GM12801 (cell line): ENCODE measurements around the gene PPP1R9B.

Experiments used
- CTCF ChIP-seq: IDR thresholded peaks from one replicate; pipeline ENCODE4 v1.5.1; 2011; ENCODE audit warnings: control low read depth; ENCODE audit not compliant: insufficient read length; ENCODE audit errors: extremely low read depth

Gene PPP1R9B

DNA sequence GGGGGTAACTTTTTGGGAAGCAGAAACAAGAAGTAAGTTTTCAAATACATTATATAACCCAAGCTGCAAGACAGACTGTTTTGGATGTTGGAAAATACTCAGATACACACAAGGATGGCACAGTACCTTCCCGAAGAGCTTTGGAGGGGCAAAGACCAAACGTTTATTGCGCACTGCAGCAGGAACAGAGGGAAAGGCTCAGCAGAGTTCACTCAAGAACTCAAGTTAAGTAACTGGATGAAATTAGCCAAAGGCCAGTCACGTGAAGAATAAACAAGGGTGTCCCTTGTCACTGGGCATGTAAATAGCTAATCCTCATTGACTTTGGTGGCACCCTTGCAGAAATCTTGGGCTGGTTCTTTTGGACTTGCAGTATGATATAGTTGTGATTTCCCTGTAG, 52.6 kb downstream of the PPP1R9B start:
- no peak for TF ChIP-seq CTCF

GRCh38 chr17:50097455-50097854, 53.0 kb downstream of the PPP1R9B start:
- TF ChIP-seq CTCF = no peak

DNA sequence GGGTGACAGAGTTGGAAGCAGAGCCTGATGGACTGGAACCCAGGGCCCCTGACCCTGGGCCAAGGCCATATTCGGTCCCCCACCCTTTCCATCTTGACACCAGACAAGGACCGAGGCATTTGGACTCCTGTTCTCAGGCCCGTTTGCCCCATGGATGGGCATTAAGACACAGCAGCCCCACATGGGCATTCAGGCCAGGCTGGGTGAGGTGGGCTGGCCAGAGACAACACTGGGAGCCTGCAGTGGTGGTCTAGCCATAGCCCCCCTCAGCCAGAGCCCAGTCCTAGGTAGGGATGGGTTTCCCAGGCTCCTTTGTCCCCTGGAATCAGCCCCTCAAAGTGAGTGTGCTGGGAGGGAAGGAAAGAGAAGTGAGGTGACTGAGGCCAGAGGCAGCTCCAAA, 53.7 kb downstream of the PPP1R9B start:
- no peak for TF ChIP-seq CTCF

GRCh38 chr17:50096092-50096491, 54.4 kb downstream of the PPP1R9B start:
- no peak for TF ChIP-seq CTCF

DNA sequence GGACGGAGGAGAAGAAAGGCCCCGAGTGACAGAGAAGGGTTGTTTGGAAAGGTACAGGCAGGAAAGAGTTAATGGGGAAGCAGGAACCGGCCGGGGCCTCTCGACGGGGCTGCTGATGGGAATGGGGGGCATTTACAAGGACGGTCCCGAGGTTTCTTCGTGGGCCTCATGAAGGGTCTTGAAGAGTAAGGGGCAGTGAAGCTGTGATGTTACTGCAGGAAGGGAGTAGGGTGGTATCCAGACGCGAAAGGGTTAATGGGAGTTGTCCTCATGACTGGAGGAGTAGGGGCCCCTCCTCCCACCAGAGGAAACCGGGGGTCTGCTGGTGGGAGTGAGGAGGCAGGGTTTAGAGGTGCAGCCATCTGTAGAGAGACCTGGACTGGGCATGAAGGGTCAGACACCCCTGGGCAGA, 54.8 kb downstream of the PPP1R9B start:
- no peak for TF ChIP-seq CTCF

DNA sequence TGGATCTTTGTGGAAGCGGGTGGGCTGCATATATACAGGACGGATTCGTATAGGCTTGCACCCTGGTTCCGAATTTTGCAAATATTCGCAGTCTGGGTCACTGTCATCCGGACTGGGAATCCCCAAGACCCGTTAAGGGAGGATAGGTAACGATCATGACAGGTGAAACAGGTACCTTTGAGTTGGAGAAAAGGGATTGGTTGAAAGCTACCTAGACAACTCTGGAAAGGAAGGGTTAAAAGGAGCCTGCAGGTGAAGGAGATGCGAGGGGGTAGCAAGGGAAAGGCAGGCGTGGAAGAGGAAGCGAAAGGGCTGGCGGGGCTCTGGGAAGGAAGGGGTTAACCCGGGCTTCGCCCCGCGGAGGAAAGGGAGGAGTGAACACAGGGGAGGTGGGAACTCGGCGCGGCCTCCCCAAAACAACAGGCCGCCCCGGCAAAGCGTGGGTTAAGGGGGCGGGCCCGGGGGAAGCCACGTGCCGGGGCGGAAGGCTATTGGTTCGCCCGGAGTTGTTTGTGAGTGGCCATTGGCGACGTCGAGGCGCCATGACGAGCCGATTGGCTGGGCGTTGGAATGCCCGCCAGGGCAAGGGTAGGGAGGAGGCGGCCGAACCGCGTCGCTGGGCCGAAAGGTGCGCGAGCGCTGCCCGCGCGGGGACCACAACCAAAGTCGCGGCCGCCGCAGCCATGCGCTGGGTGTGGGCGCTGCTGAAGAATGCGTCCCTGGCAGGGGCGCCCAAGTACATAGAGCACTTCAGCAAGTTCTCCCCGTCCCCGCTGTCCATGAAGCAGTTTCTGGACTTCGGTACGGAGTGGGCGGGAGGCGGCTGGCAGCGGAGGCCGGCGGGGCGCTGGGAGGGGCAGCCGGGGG, 55.5 kb downstream of the PPP1R9B start, which contains the start of gene PDK2:
Gene PDK2, plus strand, starts transcription at position 599 of the 867 bp plus-strand sequence. Its CDS starts 85 bp downstream, at position 684.
- no peak for TF ChIP-seq CTCF

- no peak for TF ChIP-seq CTCF
Observed at GRCh38 chr17:50094243-50094752, 56.2 kb downstream of the PPP1R9B start.
